T47D (cell line): ENCODE data around the gene OXER1.
"Not testable (repeated sequence)": the region's sequence is repeated elsewhere in the genome, so short reads cannot be mapped to it uniquely, and the experiment has no call there.

Source experiments
- DNase-seq, 2 experiments: peaks; one replicate each; pipeline versions ENCODE4 v3.0.0 to v3.0.0-alpha.2; 2011 to 2012; ENCODE audit warnings: low read depth in 1 of 2, low spot score in 1 of 2
- JUND ChIP-seq: IDR thresholded peaks from 2 replicates; pipeline ENCODE4 v1.6.1; 2012; ENCODE audit warnings: low read depth
- in situ Hi-C: cut with HindIII; loops from 2 replicates; pipeline ENCODE4 v1.10.0; 2016; ENCODE audit warnings: low sequenced_read_pairs, low pct_unique_long_range_greater_than_20kb

Gene OXER1

DNA sequence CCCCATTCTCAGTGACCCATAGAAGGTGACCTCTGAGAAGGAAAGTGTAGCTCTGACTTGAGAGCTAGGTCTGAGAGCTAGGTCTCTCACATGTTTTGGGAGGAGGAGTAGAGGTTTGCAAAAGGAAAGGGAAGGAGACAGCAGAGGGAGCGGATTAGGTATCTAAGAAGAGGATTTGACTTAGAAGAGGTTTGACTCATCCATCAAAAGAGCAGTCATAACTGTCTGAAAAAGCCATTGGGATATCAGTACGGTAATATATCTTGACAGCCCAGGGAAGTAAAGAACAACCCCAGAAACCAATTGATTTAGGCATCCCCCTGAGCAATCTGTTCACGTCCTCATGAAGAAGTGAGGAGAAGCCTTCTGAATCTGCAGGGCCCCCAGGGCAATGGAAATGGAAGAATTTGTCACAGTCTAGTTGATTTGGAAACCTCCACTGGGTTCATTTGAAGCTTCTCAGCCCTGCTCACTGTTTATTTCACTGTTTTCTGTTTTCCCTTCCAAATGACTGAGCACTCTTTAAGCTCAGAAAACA, 19.3 kb downstream of the OXER1 start:
- in situ Hi-C loops: no loop called here

DNA sequence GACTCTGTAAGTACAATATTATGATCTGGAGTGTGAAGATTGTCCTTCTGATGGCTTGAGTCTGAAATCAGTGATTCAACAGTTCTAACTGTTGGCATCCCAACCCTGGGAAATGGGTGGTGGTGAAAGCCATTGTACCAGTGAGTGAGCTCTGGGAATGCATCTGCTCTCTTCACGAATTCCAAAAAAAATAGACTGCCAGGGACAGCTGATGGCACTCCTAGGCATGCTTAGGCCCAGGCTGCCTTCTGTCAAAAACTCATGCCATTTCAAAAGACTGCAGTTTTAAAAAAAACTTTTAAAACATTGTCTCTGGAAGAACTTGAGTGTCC, 20.3 kb downstream of the OXER1 start:
- TF ChIP-seq JUND: no peak
- DNase-seq: no peak
- in situ Hi-C loops: no loop called here

More for the DNA sequence above, 19.3 kb downstream of the OXER1 start:
- no peak for TF ChIP-seq JUND
- DNase-seq: no peak

DNA sequence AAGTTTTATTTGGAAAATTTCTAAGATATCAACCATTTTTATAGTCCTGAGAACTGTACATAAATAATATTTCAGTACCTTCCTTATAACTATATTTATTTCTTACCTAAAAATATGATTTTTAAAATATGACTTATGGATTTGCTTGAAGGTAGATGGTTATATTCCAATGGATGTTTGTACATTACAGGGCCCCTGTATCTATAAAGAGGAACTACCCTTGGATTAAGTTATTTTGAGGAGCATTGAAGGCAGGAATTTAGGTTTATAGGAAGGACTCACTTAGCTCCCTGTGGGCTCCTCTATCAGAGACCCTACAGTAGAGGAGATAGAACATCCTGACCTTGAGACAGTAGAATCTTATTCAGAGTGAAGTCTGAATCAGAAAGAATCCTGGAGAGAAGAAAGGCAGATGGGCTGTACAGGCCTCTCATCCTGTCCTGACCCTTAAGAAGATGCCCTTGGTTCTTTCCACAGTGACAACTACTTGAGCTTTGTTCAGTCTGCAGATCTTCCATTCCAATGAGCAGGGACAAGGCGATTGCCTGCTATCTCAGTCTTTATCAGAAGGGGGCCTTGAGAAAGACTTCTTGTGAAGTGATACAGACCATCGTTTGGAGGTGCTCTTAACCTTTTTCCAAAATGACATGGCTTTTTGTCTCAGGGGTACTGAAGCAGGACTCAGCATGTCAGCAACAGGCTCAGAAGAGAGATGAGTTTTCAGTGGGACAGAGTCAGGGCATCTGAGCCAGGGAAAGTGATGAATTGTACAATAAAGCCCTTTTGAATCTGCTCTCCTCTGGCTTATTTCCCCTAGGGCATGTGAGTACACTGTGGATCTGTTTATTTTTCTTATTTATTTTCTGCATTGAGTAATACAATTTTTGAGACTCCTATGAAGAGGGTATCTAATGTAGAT, 20.9 kb downstream of the OXER1 start:
- in situ Hi-C loops: no loop called here
- DNase-seq: no peak
- no peak for TF ChIP-seq JUND

DNA sequence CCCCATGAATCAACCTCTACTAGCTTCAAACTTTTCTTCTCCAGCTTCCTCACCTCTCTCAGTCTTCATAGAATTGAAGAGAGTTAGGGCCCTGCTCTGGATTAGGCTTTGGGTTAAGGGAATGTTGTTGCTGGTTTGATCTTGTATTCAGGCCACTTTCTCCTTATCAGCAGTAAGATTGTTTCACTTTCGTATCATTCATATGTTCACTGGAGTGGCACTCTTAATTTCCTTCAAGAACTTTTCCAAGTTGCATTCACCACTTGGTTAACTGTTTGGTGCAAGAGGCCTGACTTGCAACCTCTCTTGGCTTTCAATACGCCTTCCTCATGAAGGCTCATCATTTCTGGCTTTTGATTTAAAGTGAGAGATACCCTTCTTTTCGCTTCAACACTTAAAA, 22.8 kb downstream of the OXER1 start:
- no peak for TF ChIP-seq JUND
- DNase-seq: no peak
- in situ Hi-C loops: no loop called here

DNA sequence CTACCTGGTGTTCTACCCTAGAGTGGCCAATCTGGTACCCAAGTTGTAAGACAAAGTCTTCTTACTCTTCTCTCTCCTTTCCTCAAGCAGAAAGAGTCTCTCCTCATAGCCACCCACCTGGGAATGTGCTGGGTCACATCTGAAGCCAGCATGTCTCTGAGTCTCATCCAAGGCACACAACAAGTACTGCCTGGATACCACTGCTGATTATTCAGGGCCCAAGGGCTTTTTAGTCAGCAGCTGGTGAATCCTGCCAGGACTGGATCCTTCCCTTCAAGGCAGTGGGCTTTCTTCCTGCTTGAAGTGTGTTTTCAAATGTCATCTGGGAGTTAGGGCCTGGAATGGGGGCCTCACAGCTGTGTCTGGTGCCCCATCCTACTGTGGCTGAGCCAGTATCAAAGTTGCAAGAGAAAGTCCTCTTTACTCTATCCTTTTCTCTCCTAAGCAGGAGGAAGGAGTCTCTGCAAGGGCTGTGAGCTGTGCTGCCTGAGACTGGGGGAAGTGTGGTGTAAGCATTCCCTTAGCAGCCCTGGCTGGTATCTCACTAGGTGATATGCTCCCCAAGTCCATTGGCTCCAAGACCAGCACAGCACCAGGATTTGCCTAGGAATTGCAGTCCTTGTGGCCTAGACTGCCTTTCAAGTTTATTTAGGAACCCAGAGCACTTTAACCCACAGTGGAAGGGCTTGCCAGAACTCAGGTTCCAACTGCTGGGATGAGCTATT, 27.2 kb downstream of the OXER1 start:
- peak in 1 of 2 experiments; percentile 4 for DNase-seq
- no peak for TF ChIP-seq JUND
- in situ Hi-C loops: no loop called here

DNA sequence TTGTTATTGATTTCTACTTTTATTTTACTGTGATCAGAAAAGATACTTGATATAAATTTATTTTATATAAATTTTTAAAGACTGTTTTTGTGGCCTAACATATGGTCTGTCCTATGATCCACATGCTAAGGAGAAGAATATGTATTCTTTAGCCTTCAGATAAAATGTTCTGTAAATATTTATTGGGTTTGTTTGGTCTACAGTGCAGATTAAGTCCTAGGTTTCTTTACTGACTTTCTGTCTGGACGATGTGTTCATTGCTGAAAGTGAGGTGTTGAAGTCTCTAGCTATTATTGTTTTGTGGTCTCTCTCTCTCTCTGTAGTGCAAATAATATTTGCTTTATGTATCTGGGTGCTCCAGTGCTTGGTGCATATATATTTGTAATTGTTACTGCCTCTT, 30.1 kb downstream of the OXER1 start:
- TF ChIP-seq JUND: no peak
- DNase-seq: no peak
- in situ Hi-C loops: no loop called here

DNA sequence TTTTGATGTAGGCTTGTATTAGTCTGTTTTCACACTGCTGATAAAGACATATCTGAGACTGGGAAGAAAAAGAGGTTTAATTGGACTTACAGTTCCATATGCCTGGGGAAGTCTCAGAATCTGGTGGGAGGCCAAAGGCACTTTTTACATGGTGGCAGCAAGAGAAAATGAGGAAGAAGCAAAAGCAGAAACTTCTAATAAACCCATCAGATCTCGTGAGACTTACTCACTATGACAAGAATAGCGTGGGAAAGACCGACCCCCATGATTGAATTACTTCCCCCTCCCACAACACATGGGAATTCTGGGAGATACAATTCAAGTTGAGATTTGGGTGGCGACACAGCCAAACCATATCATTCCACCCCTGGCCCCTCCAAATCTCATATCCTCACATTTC, 32.6 kb downstream of the OXER1 start:
- DNase-seq, in situ Hi-C loops: not testable (repeated sequence)

DNA sequence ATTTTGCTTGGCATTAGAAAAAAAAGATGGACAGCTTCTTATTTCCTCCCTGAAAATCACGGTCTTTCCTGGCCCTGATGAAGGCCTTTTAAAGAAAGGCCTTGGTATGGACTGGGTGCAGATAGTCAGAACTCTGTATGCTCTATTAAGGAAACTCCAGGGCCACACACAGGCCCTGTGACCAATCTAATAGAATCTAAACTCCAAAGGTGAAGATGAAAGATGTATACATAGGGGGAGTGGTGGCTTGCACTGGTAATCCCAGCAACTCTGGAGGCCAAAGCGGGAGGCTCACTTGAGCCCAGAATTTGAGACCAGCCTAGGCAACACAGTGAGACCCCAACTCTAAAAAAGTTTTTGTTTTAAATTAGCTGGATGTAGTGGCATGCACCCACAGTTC, 37.3 kb downstream of the OXER1 start:
- TF ChIP-seq JUND: no peak
- no peak for DNase-seq
- in situ Hi-C loops: no loop called here

DNA sequence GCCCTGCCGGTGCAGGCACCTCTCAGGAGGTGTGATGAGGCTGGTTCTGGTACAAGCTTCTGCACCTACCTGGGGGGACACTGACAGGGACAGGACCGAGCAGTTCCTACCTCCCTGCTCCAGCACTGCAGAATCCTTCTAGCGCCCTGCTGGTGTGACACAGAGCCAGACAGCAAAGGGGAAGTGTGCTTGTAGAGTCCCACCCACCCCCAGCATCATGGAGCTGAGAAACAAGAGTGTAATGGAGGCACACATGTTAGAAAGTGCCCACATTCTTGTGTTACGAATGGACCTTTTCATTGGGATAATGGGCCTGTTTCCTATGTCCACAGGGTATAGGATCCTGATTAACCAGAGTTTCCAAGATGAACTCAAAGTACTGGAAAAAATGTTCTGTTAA, 38.3 kb downstream of the OXER1 start:
- in situ Hi-C loops: no loop called here
- no peak for TF ChIP-seq JUND
- DNase-seq: no peak

DNA sequence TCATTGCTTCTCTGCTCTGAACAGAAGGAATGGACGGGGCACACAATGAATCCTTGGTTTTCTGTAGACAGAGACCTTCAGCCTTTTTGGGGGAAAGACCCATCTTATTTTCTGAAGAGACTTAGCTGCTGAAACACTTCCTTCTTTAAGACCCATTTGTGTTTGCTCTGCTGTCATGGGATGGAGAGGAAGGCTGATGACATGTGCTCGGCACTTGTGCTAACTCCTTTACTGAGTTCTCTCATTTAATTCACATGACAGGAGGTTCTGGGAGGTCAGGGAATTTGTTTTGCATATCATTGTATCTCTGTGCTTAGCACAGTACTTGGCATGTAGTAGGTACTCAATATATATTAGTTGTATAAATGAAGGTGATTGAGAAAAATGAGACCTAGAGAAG, 39.0 kb downstream of the OXER1 start:
- DNase-seq: no peak
- in situ Hi-C loops: no loop called here
- TF ChIP-seq JUND: no peak

DNA sequence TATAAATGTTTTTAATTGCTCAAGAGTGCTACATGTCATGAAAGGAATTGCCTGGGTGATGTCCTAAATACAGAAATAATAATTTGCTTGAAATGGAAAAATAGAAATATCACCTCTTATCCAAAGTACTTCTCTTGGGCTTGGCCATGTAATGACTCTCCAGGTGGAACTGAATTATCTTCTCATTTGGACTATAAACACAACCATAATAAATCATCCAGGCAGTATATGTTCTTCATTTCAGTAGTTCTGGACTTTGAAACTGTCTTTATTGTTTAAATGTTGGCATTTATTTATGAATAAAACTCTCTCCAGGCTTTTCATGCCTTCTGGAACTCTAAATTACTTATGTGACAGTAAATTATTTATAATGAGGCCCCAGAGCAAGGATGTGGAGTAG, 40.5 kb downstream of the OXER1 start:
- in situ Hi-C loops: no loop called here
- no peak for TF ChIP-seq JUND
- no peak for DNase-seq

GRCh38 chr2:42722320-42723190, 41.4 kb downstream of the OXER1 start:
- in situ Hi-C loops: no loop called here
- no peak for DNase-seq
- TF ChIP-seq JUND: no peak
